DOHH2 (cell line): ENCODE results near the gene NFE2L3.

Experiments
- H3F3A ChIP-seq: fragments of 200-600 bp; sonication (generic), shearing (Covaris generic); 2 replicates; pipeline ENCODE4 v1.6.0; 2016; ENCODE audit warnings: antibody characterized with exemption, mild to moderate bottlenecking; ENCODE audit not compliant: control insufficient read depth, insufficient read depth
- H3K27ac ChIP-seq: fragments of 200-600 bp; sonication (generic); 2 replicates; pipeline ENCODE4 v1.5.1; 2014; ENCODE audit warnings: low read depth, mild to moderate bottlenecking, low read length, moderate library complexity
- H3K27me3 ChIP-seq: fragments of 200-600 bp; sonication (generic); 2 replicates; pipeline ENCODE4 v1.6.1; 2014; ENCODE audit warnings: mild to moderate bottlenecking, low read length, mixed read lengths; ENCODE audit not compliant: control insufficient read depth
- H3K36me3 ChIP-seq: fragments of 200-600 bp; sonication (generic); 2 replicates; pipeline ENCODE4 v1.6.1; 2014; ENCODE audit warnings: mild to moderate bottlenecking, low read length, moderate library complexity, mixed read lengths; ENCODE audit not compliant: control insufficient read depth
- H3K4me1 ChIP-seq: fragments of 200-600 bp; sonication (generic); 2 replicates; pipeline ENCODE4 v1.6.1; 2014; ENCODE audit warnings: mild to moderate bottlenecking, low read length, mixed read lengths; ENCODE audit not compliant: control insufficient read depth
- H3K4me2 ChIP-seq: fragments of 200-600 bp; sonication (generic); 2 replicates; pipeline ENCODE4 v1.6.0; 2014; ENCODE audit warnings: mild to moderate bottlenecking, low read length, moderate library complexity
- H3K4me3 ChIP-seq: fragments of 200-600 bp; sonication (generic); 2 replicates; pipeline ENCODE4 v1.5.1; 2014; ENCODE audit warnings: mild to moderate bottlenecking, low read length, mixed read lengths
- H3K79me2 ChIP-seq: fragments of 200-600 bp; sonication (generic); 2 replicates; pipeline ENCODE4 v1.6.1; 2014; ENCODE audit warnings: mild to moderate bottlenecking, low read length, mixed read lengths; ENCODE audit not compliant: control insufficient read depth
- H3K9me2 ChIP-seq: fragments of 200-600 bp; sonication (generic); replicated peaks from 2 replicates; pipeline ENCODE4 v1.6.1; 2014; ENCODE audit warnings: mild to moderate bottlenecking, low read length, mixed read lengths; ENCODE audit not compliant: control insufficient read depth
- H3K9me3 ChIP-seq: fragments of 200-600 bp; sonication (generic); 2 replicates; pipeline ENCODE4 v1.6.1; 2014; ENCODE audit warnings: antibody characterized with exemption, low read length, mixed read lengths; ENCODE audit not compliant: control insufficient read depth, insufficient read depth
- H4K20me1 ChIP-seq: fragments of 200-600 bp; sonication (generic); 2 replicates; pipeline ENCODE4 v1.6.0; 2014; ENCODE audit warnings: low read depth, mild to moderate bottlenecking, antibody characterized with exemption, low read length, moderate library complexity; ENCODE audit not compliant: control insufficient read depth, insufficient read depth
- CTCF ChIP-seq: fragments of 200-600 bp; sonication (generic); IDR thresholded peaks from one replicate; pipeline ENCODE4 v1.5.1; 2014; ENCODE audit warnings: antibody characterized with exemption, mild to moderate bottlenecking, low read depth, low read length; ENCODE audit not compliant: poor library complexity, severe bottlenecking
- EZH2phosphoT487 ChIP-seq: fragments of 200-600 bp; sonication (generic); IDR thresholded peaks from 2 replicates; pipeline ENCODE4 v1.6.1; 2017; ENCODE audit warnings: borderline replicate concordance, mild to moderate bottlenecking, antibody characterized with exemption, low read length, moderate library complexity, mixed read lengths

Gene NFE2L3

GRCh38 chr7:26178272-26178960, 26.4 kb downstream of the NFE2L3 start:
- Histone ChIP-seq H3K27me3 (no peaks in the 10 kb centered on the region), H3K4me3 (no peak overlapping the region), H3K9me2 (no peaks in the 10 kb centered on the region), H3F3A (peaks cover 34% of the 10 kb centered on the region), H4K20me1 (0 out of 2 replicates have a peak, but pooled peaks cover 6% of the 10 kb centered on the region), H3K36me3 (peaks cover 7% of the 10 kb centered on the region), H3K79me2 (peaks cover 10% of the 10 kb centered on the region), H3K4me1 (no peaks in the 10 kb centered on the region), H3K27ac (no peak overlapping the region), H3K9me3 (no peaks in the 10 kb centered on the region), H3K4me2 (no peak overlapping the region)
- no peak for TF ChIP-seq CTCF
- TF ChIP-seq EZH2phosphoT487, result no peak

- Histone ChIP-seq H3K36me3 (peaks cover 14% of the 10 kb centered on the region), H3K79me2 (peaks cover 4% of the 10 kb centered on the region), H3K9me2 (no peaks in the 10 kb centered on the region), H3K9me3 (no peaks in the 10 kb centered on the region), H3F3A (peaks cover 44% of the 10 kb centered on the region), H3K27me3 (no peaks in the 10 kb centered on the region), H3K4me3 (no peak overlapping the region), H3K4me2 (no peak overlapping the region), H3K27ac (no peak overlapping the region), H4K20me1 (0 out of 2 replicates have a peak, but pooled peaks cover under 1% of the 10 kb centered on the region), H3K4me1 (no peaks in the 10 kb centered on the region)
- no peak for TF ChIP-seq EZH2phosphoT487
- TF ChIP-seq CTCF, result no peak
Measured at GRCh38 chr7:26179422-26179821, 27.4 kb downstream of the NFE2L3 start.

GRCh38 chr7:26179826-26180497, 28.0 kb downstream of the NFE2L3 start:
- Histone ChIP-seq H3F3A (peaks cover 50% of the 10 kb centered on the region), H3K4me3 (no peak overlapping the region), H3K4me1 (no peaks in the 10 kb centered on the region), H3K36me3 (peaks cover 17% of the 10 kb centered on the region), H3K27ac (no peak overlapping the region), H3K9me2 (no peaks in the 10 kb centered on the region), H3K27me3 (no peaks in the 10 kb centered on the region), H3K4me2 (no peak overlapping the region), H4K20me1 (no peaks in the 10 kb centered on the region), H3K79me2 (no peaks in the 10 kb centered on the region), H3K9me3 (no peaks in the 10 kb centered on the region)
- TF ChIP-seq CTCF, result no peak
- no peak for TF ChIP-seq EZH2phosphoT487
